NCI-H446 (cell line): ENCODE data around the gene MANBA.
"Not testable (repeated sequence)": the region's sequence is repeated elsewhere in the genome, so short reads cannot be mapped to it uniquely, and the experiment has no call there.

ENCODE experiments used
- DNase-seq, 2 experiments: peaks; one replicate each; lab custom pipeline; 2025; lab: John Stamatoyannopoulos, UW

MANBA gene

DNA sequence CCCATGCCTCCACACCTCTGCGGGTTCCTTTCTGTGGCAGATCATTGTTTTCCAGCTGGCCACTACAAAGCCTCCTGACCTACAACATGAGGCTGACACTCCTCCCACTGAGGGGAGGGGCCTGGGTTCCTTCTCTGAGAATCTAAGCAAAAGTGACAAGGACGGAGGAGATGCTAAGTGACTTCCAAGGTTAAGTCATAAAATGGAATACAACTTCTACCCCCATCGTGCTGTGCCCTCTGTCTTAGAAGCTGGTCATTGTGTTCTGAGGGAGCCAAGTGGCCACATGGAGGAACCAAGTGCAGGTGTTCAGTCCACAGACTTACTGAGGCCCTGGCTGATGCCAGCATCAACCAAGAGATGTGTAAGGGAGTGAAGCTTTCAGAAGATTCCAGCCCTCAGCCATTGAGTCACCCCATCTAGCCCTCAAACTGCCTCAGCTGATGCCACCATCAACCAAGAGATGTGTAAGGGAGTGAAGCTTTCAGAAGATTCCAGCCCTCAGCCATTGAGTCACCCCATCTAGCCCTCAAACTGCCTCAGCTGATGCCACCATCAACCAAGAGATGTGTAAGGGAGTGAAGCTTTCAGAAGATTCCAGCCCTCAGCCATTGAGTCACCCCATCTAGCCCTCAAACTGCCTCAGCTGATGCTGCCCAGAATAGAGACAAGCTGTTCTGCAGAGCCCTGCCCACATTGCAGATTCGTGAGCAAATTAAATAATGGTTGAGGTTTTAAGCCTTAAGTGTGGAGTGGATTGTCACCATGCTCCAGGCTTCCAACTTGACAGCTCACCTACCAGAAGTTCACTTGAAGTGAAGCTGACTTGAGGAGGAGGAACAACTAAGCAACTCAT is 140.8 kb downstream of the MANBA start:
- not testable (repeated sequence) for DNase-seq

DNA sequence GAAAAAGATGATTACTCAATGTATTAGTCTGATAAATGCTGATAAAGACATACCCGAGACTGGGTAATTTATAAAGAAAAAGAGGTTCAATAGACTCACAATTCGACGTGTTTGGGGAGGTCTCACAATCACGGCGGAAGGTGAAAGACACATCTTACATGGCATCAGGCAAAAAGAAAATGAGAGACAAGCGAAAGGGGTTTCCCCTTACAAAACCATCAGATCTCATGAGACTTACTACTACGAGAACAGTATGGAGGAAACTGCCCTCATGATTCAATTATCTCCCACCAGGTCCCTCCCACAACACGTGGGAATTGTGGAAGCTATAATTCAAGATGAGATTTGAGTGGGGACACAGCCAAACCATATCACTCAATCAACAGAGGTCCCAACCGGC is 141.7 kb downstream of the MANBA start:
- not testable (repeated sequence) for DNase-seq

DNA sequence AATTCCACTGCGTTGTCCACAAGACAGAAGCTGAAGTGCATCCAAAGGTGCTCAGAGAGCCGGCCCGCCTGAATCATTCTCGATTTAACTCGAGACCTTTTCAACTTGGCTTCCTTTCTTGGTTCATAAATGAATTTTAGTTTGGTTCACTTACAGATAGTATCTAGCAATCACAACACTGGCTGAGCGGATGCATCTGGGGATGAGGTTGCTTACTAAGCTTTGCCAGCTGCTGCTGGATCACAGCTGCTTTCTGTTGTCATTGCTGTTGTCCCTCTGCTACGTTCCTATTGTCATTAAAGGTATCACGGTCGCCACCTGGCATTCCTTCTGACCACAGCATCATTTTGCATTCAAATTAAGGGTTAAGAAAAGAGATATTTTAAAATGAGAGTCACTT is 144.1 kb downstream of the MANBA start:
- no peak for DNase-seq

DNA sequence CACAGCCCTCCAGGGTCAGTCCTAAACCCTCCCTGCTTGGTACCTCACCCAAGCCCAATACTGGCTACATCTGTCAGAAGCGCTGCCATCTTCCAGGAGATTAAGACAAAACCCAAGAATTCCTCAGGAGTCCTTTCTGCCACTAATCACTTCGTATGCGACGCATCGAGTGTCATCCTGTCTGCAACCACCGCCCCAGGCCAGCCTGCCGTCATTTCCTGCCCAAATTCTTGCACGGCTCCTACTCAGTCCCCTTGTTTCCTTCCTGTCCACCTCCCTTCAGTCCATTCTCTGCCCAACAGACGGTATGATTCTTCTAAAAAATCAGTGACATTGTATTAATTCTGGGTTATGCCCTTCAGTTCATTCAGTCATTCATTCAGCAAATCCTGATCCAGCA is 146.0 kb downstream of the MANBA start:
- no peak for DNase-seq

DNA sequence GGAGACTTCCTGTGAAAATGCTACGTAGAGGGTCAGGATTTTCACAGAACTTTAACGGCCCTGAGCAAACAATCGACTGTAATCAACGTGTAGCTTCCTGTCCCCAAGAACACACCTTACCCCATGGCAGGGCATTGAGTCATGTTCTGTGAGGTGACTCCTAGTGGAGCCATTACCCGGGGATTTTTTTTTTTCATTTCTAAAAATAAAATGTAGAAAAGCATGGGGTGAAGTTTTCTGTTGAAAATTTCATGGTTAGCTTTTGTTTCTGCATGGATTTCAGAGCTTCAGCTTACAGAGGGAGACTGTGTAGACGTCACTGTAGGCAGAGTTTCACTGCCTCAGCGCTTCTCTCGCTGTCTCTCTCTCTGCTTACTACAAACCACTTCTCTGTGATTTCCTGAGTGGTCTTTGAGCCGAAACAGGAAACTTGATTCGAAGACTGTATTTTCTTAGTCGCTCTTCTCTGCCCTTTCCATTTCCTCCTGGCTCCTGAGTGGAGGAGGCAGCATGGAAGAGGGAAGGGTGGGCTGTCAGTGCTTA is 147.9 kb downstream of the MANBA start:
- no peak for DNase-seq

DNA sequence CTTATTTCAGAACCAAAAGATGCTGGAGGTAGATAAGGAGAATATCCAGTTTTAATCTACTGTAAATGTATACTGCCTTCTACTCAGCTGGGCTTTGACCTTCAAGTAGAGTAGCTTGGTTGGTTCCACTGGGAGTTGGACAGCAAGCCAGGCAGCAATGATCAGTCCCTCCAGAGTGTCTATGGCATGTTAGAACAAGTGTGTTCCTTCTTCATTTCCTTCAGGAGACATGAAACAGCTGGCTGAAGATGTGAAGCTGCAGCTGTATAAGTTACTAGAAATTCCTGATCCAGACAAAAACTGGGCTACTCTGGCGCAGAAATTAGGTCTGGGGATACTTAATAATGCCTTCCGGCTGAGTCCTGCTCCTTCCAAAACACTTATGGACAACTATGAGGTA is 148.6 kb downstream of the MANBA start:
- no peak for DNase-seq

DNA sequence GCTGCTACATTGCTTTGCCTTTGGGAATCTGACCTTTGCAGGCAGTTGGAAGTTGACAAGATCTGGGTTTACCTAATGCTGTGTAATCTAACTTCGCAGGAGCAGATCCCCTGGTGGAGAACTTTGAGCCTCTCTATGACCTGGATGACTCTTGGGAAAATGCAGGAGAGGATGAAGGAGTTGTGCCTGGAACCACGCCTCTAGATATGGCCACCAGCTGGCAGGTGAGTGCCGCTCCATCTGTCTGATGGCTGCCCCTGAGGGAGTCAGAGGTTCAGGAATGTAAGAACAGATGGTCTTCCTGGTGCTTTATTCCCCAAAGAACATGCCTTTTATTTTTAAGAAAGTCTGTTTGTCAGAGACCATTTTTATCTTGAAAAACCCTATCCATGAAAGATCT is 150.3 kb downstream of the MANBA start:
- no peak for DNase-seq

DNA sequence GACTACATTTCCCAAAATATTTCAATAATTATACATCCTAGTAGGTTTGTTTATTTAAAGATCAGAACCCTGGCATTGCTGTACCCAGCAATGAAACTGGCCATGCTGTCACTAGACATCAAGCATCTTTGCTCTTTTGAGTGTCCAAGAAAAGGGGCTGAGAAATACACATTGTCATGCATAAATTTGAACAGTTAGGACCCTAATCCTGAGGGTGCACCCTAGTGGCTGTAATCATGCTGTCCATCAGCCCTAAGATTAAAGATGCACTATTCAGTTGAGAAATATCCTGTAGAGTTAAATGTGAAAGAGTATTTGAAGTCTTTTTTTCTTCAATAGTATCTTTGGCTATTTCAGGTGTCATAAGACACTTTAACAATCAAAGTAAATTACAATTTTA is 150.8 kb downstream of the MANBA start:
- peak in 1 of 2 experiments; percentile 15 for DNase-seq

DNA sequence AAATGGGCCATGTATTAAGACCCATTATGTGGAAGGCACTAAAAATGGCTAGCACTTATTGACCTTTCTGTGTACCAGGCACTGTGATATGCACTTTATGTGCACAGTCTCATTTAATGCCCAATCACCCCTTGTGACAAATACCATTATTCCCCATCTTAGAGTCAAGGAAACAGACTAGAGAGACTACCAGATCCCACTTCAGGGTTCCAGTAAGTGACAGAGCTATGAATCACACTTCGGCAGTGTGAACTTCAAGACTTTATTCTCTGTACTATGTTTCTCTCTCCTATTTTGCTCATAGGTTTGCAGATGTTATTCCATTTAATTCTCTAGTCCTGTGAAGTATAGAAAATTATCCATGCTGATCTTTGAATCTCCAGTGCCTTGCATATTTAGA is 152.6 kb downstream of the MANBA start:
- no peak for DNase-seq

DNA sequence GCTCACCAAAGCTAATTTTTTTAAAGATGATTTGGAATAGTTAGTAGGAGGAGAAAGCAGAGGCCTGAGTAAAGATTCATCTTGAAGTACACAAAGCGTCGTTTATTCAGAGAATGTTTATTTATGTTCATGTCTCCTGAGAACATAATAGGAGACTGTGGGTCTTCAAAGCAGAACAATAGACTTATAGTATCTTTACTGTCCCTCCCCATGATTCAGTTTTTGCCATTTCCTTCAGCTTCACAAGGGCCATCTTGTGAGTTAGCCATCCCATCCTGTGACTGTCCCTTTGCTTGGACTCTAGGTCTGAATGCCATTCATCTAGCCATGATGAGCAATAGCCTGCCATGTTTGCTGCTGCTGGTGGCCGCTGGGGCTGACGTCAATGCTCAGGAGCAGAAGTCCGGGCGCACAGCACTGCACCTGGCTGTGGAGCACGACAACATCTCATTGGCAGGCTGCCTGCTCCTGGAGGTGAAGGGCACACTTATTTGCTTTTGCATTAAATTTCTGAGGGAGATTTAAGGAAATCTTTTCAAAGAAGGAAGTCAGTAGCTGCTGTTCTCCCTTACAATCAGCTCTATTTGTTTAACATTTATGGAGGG is 153.8 kb downstream of the MANBA start:
- DNase-seq = no peak

DNA sequence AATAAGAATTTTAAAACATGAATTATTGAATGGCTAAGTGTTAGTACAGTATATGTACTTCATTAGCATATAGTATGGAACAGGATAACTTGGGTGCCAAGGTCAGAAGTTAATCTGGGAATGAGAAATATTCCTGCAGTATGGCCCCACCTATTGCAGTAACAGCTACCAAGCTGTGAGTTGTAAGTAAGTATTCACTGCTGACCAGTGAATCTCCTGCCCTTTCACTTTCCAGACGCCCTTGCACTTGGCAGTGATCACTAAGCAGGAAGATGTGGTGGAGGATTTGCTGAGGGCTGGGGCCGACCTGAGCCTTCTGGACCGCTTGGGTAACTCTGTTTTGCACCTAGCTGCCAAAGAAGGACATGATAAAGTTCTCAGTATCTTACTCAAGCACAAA is 154.5 kb downstream of the MANBA start:
- DNase-seq = no peak

DNA sequence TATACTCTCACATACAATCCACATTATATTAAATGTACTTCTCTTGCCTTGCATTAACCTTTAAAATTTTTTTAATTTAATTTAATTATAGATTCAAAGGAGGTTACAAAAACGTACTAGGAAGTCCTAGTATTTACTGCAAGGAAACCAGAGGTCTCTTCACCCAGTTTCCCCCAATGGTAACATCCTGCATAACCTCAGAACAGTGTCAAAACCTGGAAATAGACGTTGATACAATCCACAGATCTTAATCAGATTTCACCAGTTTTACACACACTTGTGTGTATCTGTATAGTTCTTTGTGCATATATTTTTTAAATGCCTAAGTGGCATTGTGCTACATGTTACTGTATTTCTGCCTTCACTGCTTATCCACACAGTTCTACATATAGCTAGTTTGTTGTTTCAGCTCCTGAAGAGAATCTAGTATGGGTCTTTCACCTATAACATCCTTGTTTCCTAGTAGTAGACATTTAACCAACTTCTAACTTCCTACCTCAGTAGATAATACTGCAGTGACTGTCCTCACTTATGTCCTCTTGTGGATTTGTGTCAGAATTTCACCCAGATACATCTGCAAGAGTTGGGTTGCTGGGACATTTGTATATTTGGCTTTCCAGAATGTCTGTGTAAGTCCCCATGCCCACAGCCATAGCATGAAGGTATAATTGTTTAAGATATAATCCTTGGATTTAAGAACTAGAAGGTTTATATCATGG is 156.4 kb downstream of the MANBA start:
- no peak for DNase-seq

DNA sequence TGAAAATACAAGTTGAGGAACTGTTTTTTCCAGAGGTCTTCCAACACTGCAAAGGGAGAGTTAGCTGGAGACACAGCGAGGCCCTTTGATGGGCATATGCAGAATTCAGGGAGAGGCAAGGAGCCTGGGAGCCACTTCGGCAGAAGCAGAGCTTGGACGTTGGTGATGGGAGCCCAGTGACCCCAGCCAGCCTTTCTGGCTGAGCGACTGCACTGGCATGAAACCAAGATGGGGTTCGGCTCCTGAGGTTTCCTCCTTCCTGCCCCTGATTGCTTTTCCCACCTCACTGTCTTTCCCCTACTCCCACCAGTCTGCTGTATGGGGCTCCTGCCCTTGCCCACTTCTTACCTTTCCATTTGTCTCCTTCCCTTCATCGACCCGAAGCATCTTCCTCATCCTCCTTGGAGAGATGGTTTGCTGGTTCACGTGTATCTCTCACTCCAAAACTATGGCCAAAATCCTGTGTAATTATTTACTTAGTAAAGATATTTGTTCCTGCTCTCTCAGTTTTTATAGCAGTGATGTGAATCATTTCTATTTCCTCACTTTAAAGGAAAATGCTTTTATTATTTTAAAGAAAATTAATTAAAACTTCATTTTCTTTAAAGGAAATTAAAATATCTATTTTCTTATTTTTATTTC is 159.1 kb downstream of the MANBA start:
- DNase-seq = no peak

DNA sequence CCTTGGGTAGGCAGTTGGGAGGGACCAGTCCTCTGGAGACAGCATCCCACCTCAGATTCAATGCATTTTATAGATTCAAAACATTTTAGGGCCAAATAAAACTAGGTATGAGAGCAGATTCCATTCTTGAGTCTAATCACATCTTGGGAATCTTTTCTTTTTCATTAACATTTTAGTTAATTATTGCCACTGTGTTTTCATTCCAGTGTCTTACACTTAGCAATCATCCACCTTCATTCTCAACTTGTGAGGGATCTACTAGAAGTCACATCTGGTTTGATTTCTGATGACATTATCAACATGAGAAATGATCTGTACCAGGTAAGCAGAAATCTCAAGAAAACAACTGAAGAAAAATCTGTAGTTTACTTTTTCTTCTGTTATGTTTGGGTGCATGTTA is 160.1 kb downstream of the MANBA start:
- DNase-seq = no peak

DNA sequence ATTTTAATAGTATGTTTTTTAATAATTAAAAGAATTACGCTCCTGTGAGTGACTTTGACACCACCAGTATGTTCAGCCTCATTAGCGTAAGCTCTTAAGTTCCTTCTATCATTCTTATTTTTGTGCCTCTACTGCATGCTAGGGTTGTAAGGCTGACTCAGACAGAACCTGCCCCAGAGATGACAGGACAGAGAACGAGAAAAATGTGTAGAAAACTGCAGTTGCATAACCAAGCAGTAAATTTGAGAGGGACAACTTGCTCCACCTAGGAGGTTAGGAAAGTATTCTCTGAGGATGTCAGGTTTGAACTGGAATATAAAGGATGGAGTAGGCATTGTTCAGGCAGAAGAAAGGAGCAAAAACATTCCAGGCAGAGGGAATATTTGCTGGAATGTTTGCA is 160.9 kb downstream of the MANBA start:
- DNase-seq = no peak

DNA sequence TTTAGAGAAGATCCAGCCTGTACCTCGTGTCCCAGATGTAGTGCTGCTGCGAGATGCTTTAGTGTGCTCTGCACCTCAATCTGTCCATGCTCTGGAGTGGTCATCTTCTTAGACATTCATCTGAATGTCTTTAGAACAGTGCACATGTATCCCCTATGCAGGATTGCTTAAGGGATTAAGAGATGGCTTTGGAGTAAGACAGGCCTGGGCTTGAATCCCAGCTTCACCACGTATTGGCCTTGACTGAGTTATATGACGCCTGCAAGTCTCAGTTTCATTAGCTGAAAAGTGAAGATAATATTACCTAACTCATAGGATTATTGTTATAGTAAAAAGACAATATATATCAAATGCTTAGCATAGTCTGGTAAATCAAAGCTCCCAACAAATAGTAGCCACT is 161.3 kb downstream of the MANBA start:
- no peak for DNase-seq

DNA sequence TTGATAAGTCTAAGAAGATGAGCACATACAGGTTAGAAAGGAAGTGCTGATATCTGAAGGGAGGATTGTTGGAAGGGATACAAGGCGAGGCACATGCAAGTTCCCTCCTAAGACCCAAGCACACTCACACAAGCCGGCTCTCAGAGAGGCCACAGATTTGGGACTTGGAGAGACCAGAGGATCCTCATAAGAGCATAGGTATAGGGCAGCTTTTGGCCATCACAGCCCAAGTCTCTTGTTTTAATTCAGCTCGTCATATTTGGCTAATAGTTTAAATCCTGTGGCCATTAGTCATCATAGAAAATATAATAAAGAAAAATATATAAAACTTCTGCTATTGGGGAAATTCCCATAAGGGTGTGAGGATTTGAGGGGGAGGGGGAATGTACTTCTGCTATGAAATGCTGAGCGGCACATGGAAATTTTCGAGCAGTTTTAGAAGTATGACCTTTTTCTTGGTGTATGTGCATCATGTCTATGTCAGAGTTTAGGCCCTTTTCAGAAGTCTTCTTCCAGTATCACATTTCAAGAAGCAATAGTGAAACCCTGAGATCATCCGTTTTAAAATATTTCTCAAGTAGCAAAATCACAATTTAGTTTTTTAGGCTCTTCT is 161.9 kb downstream of the MANBA start:
- no peak for DNase-seq

DNA sequence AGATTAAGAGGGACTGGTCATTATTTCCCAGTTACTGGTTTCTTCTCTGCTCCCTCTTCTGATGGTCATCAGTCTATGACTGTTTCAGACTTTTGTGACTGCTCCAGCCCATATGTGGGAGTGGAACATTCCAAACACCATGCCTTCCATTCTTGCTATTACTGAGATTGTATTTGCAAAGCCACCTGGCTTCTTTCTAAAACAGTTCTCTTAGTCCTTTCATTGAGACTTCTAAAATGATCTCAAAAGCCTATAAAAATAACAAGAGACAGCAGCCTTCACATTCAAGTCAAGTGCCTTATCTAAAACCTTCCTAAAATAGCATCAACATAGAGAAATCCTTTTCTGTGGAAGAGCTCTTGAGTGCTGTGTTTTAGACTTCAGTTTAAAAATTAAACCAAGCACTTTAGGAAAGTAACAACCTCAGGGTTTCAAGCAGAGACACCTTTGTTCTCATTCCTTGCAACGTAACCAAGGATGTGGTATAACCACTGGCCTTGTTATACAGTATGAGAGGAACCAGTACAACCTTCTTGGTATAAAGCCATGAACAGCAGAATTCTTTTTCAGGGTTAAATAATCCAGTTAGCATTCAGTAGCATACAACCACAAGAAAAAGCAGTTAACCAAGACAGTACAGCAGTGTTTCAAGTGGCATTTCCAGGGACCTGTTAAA is 162.5 kb downstream of the MANBA start:
- no peak for DNase-seq

DNA sequence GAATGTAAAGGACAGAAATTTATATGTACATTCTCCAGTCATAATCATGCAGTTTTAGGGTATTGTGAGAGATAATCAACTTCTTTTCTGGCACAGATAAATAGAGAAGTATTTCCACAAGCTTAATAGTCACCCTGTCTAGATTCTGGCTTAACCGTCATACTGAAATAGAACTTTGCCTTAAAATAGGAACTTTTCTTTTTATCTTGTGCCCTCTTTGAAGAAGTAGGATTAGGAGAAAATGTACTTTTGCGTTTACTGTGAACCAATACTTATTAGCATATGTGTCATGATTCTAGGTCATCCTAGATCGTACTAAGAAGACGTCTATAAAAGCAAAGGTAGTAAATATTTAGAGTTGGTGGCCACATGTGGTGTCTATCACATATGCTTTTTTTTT is 164.2 kb downstream of the MANBA start:
- no peak for DNase-seq

DNA sequence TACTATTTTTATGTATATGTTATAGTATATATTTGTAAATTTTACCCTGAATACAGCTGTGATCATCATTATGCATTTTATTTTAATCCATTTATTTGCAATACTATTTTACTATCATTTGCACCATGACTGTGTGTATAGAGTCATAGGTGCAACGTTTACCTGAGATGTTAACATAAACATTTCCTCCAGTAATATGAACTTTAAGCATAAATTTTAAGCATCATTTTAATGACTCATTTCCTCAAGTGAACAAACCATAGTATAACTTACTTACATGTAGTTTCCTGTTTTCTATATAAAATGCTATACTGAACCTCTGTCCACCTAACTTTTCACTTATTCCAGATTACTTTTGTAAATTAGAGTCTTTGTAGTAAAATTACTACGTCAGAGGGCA is 166.8 kb downstream of the MANBA start:
- no peak for DNase-seq

DNA sequence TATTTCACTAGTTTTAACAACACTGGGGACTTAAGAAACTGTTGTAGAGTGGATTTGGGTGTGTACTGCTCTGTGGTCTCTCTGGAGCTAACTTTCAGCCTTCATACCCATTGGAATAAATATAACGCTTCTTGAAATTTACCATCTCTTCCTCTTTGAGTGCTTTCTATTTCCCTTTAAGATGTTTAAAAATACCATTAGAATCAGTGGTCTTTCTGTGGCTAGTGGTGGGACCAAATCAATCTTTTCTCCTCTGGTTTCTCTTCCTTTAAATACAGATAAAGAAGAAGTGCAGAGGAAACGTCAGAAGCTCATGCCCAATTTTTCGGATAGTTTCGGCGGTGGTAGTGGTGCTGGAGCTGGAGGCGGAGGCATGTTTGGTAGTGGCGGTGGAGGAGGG is 167.6 kb downstream of the MANBA start:
- DNase-seq = no peak
